Medulla oblongata (tissue), 1 donor: Measurements from ENCODE around the gene ATXN2L.
"Not testable (repeated sequence)": the region's sequence is repeated elsewhere in the genome, so short reads cannot be mapped to it uniquely, and the experiment has no call there.

ENCODE experiments used
- DNase-seq: peaks from one replicate; pipeline ENCODE4 v3.0.0-alpha.2; 2015; ENCODE audit errors: extremely low spot score

ATXN2L gene, protein sequence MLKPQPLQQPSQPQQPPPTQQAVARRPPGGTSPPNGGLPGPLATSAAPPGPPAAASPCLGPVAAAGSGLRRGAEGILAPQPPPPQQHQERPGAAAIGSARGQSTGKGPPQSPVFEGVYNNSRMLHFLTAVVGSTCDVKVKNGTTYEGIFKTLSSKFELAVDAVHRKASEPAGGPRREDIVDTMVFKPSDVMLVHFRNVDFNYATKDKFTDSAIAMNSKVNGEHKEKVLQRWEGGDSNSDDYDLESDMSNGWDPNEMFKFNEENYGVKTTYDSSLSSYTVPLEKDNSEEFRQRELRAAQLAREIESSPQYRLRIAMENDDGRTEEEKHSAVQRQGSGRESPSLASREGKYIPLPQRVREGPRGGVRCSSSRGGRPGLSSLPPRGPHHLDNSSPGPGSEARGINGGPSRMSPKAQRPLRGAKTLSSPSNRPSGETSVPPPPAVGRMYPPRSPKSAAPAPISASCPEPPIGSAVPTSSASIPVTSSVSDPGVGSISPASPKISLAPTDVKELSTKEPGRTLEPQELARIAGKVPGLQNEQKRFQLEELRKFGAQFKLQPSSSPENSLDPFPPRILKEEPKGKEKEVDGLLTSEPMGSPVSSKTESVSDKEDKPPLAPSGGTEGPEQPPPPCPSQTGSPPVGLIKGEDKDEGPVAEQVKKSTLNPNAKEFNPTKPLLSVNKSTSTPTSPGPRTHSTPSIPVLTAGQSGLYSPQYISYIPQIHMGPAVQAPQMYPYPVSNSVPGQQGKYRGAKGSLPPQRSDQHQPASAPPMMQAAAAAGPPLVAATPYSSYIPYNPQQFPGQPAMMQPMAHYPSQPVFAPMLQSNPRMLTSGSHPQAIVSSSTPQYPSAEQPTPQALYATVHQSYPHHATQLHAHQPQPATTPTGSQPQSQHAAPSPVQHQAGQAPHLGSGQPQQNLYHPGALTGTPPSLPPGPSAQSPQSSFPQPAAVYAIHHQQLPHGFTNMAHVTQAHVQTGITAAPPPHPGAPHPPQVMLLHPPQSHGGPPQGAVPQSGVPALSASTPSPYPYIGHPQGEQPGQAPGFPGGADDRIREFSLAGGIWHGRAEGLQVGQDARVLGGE

GRCh38 chr16:28822520-28823290, at the start of gene ATXN2L:
ATXN2L (plus strand) TSS chr16:28822999; CDS start chr16:28823260, 261 bp downstream.
- DNase-seq = peak; percentile 95

DNA sequence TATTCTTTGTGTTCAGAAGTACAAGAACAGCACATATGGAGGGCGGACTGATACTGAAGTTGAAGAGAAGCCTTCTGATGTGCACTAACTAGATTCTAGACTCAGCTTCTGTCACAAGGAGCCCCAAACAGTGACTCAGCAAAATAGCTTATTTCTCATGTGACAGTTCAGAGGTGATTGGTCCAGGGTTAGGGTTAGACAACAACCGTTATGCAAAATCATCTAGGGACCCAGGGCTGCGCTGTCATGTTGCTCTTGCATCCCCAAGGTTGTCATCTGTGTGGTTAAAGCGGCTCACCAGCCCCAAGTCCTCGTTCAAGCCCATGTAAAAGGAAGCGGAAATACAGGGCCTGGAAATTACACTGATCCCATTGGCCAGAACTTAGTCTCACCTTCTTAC, 41.1 kb upstream of the ATXN2L start:
- not testable (repeated sequence) for DNase-seq

DNA sequence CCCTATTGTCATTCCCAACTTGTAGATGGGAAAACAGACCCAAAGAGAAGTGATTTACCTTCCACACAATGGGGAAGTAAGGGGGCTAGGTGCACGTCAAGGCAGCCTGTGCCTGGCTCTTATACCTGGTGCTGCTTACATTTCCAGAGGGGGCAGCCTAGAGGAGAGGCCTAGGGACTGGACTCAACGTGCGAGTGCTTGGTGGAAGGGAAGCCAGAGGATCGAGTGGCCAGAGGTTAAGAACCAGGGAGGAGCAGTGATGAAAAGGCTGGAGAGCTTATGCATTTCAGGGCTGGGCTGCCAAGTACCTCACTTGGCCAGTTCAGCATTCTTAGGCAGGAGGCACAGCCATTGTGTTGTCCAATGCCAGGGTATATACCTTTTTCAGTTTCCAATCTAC, 40.4 kb upstream of the ATXN2L start:
- DNase-seq = not testable (repeated sequence)

DNA sequence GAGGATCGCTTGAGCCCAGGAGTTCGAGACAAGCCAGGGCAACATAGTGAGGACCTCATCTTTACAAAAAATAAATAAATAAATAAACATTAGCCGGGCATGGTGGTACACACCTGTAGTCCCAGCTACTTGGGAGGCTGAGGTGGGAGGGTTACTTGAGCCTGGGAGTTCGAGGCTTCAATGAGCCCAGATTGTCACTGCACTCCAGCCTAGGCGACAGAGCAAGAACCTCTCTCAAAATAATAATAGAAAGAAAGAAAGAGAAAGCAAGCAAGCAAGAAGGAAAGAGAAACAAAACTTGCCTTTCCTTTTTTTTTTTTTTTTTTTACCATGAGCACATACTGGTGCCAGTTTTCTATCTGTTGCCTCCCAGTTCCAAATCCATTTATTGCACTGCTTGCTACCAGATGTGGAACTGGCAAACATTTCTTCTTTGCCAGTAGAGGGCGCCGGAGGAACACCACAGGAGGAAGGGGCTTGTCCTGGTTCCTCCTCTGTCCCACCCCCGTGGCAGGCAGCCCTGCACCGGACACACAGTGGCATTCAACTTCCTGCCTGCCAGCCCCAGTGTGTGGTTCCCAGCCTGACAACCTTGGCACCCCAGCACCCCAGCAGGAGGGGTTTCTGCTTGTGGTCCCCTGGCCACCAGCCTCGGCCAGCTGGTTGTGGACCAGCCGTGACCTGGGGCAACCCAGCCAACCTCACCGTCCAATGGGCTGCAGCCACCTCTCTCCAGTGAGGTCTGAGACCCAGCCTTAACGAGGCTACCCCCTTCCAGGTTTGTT, 20.4 kb upstream of the ATXN2L start:
- peak; percentile 93 for DNase-seq

- DNase-seq = not testable (repeated sequence)
These were observed 15.2 kb upstream of the ATXN2L start for GRCh38 chr16:28807445-28808120.

- DNase-seq = no peak
These were observed 2.8 kb upstream of the ATXN2L start for GRCh38 chr16:28820016-28820415.

- not testable (repeated sequence) for DNase-seq
These were observed 2.3 kb upstream of the ATXN2L start for GRCh38 chr16:28820546-28820945.

GRCh38 chr16:28821874-28822519, 802 bp upstream of the ATXN2L start:
- no peak for DNase-seq

- no peak for DNase-seq
These were observed 583 bp downstream of the ATXN2L start for GRCh38 chr16:28823291-28823872.

DNA sequence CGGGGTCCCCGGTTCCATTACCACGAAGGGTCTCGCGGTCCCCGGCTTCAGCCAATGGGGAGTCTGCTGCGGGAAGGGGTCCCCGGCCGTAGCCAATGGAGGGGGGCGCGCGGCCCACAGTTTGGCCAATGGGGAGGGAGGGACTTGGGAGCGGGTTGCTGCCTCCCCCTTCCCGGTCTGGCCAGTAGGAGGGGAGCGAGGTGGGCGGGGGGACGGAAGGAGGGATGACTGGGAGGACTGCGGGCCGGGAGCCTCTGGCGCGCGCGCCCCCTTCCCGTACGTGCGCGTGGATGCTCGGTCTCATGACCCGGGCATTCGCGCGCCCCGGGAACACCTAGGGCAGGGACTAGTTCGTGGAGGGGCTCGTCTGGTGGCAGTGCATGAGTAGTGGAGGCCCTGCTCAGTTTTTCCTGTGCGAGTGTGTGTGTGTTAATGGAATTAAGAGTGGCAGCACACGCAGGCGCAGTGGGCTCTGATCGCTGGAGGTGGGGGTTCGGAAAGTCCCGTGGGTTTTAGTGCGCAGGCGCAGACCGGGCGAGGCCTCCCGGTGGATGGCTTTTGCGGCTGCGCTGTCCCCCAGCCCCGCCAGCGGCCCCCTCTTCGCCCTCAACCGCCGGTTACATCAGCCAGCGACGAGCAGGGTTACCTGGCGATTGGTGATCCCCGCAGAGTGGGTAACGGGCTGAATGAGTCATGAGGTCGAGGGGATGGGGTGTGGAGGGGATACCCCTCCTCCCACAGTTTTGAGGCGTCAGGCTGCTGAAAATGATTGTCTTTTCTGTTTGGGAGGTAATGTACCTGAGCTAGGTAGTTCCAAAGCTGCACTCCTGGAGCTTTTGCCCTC, 1.3 kb downstream of the ATXN2L start:
- DNase-seq = peak; percentile 97

DNA sequence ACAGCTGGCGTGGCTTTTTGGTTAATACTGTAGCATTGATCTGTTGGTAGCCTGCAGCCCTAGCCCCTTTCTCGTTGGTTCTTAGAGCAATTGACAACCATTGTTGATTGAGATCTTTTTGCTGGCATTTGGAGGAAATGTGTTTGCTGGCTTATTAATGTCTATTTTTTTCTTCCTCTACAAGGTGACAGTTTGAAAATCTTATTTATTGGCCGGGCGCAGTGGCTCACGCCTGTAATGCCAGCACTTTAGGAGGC, 1.8 kb downstream of the ATXN2L start:
- DNase-seq = no peak

DNA sequence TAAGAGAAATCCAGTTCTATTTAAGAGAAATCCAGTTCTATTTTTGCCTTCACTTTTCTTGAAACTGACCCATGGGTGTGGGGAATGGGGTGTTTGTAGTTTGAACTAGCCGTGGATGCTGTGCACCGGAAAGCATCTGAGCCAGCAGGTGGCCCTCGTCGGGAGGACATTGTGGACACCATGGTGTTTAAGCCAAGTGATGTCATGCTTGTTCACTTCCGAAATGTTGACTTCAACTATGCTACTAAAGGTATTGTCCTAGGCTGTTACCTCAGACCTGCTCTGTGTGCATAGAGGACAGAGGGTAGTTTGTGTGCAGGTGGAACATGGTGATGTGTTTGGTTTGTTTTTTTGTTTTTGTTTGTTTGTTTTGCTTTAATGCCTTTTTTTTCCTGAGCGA, 3.3 kb downstream of the ATXN2L start:
- DNase-seq = no peak

- DNase-seq = no peak
These were observed 6.9 kb downstream of the ATXN2L start for GRCh38 chr16:28829747-28830146.

DNA sequence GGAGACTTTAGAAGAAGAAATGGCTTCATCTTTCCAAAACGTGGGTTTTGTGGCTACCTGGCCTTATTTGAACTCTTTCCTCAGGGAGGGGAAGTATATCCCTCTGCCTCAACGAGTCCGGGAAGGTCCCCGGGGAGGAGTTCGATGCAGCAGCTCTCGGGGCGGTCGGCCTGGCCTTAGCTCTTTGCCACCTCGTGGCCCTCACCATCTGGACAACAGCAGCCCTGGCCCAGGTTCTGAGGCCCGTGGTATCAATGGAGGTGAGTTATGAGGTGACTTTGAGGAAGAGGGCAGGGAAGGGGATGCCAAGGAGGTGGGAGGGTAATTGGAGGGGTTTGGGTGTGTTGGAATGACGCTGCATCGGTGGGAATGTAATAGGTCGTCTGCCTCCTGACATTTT, 7.7 kb downstream of the ATXN2L start:
- no peak for DNase-seq

DNA sequence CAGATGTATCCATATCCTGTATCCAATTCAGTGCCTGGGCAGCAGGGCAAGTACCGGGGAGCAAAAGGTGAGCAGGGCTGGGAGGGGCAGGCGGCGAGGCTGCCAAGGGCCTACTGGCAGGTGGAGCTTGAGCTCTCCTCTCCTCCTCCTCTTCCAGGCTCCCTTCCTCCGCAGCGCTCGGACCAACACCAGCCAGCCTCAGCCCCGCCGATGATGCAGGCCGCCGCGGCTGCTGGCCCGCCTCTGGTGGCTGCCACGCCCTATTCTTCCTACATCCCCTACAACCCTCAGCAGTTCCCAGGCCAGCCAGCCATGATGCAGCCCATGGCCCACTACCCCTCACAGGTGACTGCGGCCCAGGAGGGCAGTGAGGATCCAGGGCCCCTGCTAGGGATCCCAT, 11.6 kb downstream of the ATXN2L start:
- no peak for DNase-seq

DNA sequence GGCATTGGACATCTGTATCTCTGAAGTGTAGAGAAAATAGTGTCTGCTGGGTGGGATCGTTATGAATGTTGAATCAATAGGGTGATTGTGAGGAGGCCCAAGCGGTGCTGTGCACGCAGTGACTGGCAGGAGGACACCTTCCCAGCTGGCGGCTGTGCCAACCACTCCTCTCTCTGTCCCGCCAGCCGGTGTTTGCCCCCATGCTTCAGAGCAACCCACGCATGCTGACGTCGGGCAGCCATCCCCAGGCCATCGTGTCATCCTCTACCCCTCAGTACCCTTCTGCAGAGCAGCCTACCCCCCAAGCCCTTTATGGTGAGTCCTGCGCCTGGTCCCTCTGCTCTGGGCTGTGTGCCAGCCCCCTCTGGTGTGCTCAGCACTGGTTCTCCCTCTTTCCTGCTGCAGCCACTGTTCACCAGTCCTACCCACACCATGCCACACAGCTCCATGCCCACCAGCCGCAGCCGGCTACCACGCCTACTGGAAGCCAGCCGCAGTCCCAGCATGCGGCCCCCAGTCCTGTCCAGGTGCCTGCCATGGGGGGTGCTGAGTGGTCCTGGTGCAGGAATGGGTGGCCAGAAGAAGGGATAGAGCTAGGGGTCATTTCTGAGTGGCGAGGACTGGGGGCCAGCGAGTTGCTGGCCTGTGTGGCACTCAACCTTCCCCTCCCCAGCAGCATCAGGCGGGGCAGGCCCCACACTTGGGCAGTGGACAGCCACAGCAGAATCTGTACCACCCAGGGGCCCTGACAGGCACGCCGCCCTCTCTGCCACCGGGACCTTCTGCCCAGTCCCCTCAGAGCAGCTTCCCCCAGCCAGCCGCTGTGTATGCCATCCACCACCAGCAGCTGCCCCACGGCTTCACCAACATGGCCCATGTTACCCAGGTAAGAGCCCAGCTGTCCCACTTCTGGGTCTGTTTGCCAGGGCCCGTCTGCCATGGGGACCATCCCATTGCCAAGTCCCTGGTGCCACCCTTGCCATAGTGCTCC, 12.4 kb downstream of the ATXN2L start:
- DNase-seq = no peak
